Smooth muscle cell (in vitro differentiated cells): Measurements from ENCODE around the gene SNAP47. TPM values are rescaled to one million over a fixed set of nuclear protein-coding genes. Genes with fewer than 3 reads are reported as not detected.

Experiments used
- DNase-seq: peaks from one replicate; lab custom pipeline; 2025; ENCODE audit not compliant: unreplicated experiment; lab: John Stamatoyannopoulos, UW
- H2AFZ ChIP-seq: fragments of 200-600 bp; sonication (generic); 2 replicates; pipeline ENCODE4 v1.6.0; 2016; ENCODE audit warnings: antibody characterized with exemption, low read depth, mild to moderate bottlenecking
- H3F3A ChIP-seq: fragments of 200-600 bp; sonication (generic); 2 replicates; pipeline ENCODE4 v1.6.0; 2017; ENCODE audit warnings: antibody characterized with exemption, low read depth
- H3K27ac ChIP-seq: fragments of 200-600 bp; sonication (generic); 2 replicates; pipeline ENCODE4 v1.5.1; 2016; ENCODE audit warnings: low read depth, mild to moderate bottlenecking
- H3K27me3 ChIP-seq: fragments of 200-600 bp; sonication (generic); 2 replicates; pipeline ENCODE4 v1.6.1; 2016; ENCODE audit warnings: low read depth, mild to moderate bottlenecking
- H3K36me3 ChIP-seq: fragments of 200-600 bp; sonication (generic); 2 replicates; pipeline ENCODE4 v1.5.1; 2016; ENCODE audit warnings: low read depth
- H3K4me1 ChIP-seq: fragments of 200-600 bp; sonication (generic); 2 replicates; pipeline ENCODE4 v1.5.1; 2016; ENCODE audit warnings: low read depth
- H3K4me2 ChIP-seq: fragments of 200-600 bp; sonication (generic); 2 replicates; pipeline ENCODE4 v1.6.0; 2016; ENCODE audit warnings: mild to moderate bottlenecking
- H3K4me3 ChIP-seq: fragments of 200-600 bp; sonication (generic); 2 replicates; pipeline ENCODE4 v1.5.1; 2016; ENCODE audit warnings: mild to moderate bottlenecking
- H3K79me2 ChIP-seq: fragments of 200-600 bp; sonication (generic); 2 replicates; pipeline ENCODE4 v1.6.0; 2016; ENCODE audit warnings: low read depth, mild to moderate bottlenecking
- H3K9ac ChIP-seq: fragments of 200-600 bp; sonication (generic); 2 replicates; pipeline ENCODE4 v1.6.0; 2016; ENCODE audit warnings: low read depth
- H3K9me3 ChIP-seq: fragments of 200-600 bp; sonication (generic); replicated peaks from 2 replicates; pipeline ENCODE4 v1.5.1; 2016; ENCODE audit warnings: low read depth
- H4K20me1 ChIP-seq: fragments of 200-600 bp; sonication (generic); 2 replicates; pipeline ENCODE4 v1.6.0; 2016; ENCODE audit warnings: low read depth
- WGBS: methylation state at CpG from one replicate; pipeline ENCODE4 v1.1.7; 2016; ENCODE audit warnings: low lambda C conversion rate; 5-methylcytosine and 5-hydroxymethylcytosine counted together
- polyA plus RNA-seq: library from polyadenylated mRNA; unstranded; fragments of >200 nt; fragmentation: Nextera tagmentation; extraction: Ambion mirVana; gene quantifications from 2 replicates; pipeline ENCODE4 v1.2.1, GENCODE V29; 2016
- total RNA-seq: library from RNA; depleted of rRNA; stranded (reverse); fragments of >200 nt; gene quantifications from 2 replicates; pipeline ENCODE4 v1.2.3, GENCODE V29; 2014
- TF ChIP-seq, protein P1 (sequence below): fragments of 200-600 bp; sonication (generic); IDR thresholded peaks from 2 replicates; pipeline ENCODE4 v1.5.1; 2017; ENCODE audit warnings: borderline replicate concordance, mild to moderate bottlenecking, antibody characterized with exemption; ENCODE audit not compliant: insufficient read depth, poor library complexity, severe bottlenecking

The SNAP47 gene
- total and polyA plus RNA-seq, 2 experiments from 2014 or later: 26.2 to 42.4 TPM

DNA sequence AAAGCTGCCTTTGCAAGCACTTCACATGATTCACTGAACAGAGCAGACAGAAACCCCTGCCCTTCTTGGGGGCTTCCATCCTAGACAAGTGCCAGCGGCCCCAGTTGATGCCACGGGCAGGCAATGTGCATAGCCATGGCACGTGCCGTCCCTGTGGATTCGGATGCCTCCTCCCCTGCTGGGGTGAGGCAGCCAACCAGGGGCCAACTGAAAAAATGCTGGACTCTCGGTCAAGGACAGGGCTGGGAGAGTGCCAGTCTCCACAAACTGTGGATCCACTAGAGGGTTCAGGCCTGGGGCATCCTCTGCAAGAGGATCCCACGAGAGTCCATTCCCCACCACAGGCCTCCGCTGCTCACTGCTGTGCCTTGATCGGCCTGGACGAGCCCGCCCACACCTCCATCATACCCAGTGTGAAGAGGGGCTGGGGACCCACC is 4.0 kb upstream of the SNAP47 start:
- Histone ChIP-seq H3K79me2 (peaks cover 29% of the 10 kb centered on the region), H2AFZ (no peak overlapping the region), H3K9me3 (no peaks in the 10 kb centered on the region), H3K4me1 (peaks cover 19% of the 10 kb centered on the region), H3K36me3 (no peaks in the 10 kb centered on the region), H3K9ac (no peak overlapping the region), H3K27me3 (no peaks in the 10 kb centered on the region), H3F3A (peaks cover 7% of the 10 kb centered on the region), H4K20me1 (peaks cover 4% of the 10 kb centered on the region), H3K4me2 (no peak overlapping the region), H3K4me3 (no peak overlapping the region), H3K27ac (no peak overlapping the region)
- TF ChIP-seq, protein P1, sequence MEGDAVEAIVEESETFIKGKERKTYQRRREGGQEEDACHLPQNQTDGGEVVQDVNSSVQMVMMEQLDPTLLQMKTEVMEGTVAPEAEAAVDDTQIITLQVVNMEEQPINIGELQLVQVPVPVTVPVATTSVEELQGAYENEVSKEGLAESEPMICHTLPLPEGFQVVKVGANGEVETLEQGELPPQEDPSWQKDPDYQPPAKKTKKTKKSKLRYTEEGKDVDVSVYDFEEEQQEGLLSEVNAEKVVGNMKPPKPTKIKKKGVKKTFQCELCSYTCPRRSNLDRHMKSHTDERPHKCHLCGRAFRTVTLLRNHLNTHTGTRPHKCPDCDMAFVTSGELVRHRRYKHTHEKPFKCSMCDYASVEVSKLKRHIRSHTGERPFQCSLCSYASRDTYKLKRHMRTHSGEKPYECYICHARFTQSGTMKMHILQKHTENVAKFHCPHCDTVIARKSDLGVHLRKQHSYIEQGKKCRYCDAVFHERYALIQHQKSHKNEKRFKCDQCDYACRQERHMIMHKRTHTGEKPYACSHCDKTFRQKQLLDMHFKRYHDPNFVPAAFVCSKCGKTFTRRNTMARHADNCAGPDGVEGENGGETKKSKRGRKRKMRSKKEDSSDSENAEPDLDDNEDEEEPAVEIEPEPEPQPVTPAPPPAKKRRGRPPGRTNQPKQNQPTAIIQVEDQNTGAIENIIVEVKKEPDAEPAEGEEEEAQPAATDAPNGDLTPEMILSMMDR: no peak
- 93% methylated on average over 10 of the region's 11 CpGs for WGBS
- no peak for DNase-seq

DNA sequence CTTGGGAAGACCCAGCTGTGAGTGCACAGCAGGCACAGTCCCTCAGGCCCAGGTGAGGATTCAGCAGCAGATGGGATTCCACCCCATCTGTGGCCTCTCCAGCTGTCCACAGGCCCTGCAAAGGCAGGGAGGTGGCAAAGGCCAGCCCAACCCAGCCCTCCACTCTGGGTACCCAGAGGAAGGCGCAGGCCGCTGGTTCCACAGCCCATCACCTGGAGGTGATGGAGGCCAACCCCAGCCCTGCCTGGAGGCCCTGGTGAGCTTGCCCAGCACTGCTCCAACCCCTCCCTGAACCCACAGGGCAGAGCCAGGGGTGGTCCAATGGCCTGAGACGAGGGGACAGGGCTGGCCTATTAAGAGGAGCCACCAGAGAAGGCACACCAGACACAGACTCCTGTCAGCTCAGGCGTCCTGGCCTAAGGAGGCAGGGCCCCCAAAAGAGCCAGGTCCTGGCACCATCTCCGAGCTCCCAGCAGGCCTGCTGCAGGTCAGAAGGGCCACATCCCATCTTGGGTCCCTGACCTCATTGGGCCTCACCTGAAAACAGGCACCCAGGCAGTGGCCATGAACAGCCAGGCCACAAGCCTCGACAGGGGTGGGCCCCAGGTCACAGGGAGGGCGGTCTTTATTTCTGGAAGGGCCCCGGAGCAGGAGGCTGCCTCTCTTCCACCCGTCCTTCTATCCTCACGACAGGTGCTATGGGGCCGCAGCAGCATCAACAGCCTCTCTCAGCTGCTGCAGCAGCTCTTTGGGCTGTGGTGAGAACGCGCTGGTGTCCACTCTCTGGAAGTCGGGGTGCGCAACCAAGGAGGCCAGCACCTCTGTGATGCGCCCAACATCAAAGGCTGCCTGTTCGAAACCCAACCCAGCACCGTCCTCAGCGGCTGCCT is 3.3 kb upstream of the SNAP47 start:
- no peak overlapping the region for H3K27ac ChIP-seq
- H3K79me2 ChIP-seq: peaks cover 36% of the 10 kb centered on the region
- TF ChIP-seq, protein P1: no peak
- no peaks in the 10 kb centered on the region for H3K27me3 ChIP-seq
- no peaks in the 10 kb centered on the region for H3K9me3 ChIP-seq
- no peak overlapping the region for H3K4me3 ChIP-seq
- H4K20me1 ChIP-seq: peaks cover 4% of the 10 kb centered on the region
- H3K4me2 ChIP-seq: no peak overlapping the region
- no peak overlapping the region for H3K9ac ChIP-seq
- H3K36me3 ChIP-seq: no peaks in the 10 kb centered on the region
- DNase-seq: no peak
- no peak overlapping the region for H2AFZ ChIP-seq
- peaks cover 7% of the 10 kb centered on the region for H3F3A ChIP-seq
- 96% methylated on average over 19 of the region's 19 CpGs for WGBS
- peaks cover 19% of the 10 kb centered on the region for H3K4me1 ChIP-seq

DNA sequence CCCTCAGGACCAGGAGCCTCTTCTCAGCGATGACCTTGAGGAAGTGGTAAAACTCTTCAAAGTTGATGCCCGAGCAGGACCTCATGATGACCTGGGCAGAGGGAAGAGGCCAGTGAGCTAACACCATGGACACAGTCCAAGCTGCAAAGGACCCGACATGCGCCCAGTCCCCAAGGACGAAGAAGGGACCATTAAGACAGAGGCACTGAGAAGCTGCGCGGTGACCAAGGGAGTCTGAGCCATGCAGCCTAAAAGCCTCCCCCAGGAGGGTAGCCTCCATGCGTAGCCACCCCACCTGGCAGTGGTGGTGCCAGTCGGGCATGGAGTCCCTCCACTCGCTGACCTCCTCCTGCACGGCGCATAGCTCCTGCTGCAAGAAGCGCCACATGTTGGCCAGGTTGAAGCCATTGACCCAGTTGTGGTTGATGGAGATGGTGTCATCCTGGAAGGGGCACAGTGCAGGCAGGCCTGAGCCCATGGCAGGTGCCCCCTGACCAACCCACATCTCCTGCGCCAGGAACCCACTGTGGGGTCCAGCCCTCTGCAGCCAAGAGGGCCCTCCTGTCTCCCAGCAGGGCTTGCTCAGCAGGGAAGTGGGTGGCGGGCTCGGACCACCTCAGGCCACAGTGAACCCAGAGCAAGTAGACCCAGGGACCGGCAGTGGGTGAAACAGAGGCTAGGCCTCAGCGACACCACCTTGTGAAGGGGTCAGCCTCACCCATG is 2.5 kb upstream of the SNAP47 start:
- WGBS: 96% methylated on average over 18 of the region's 18 CpGs
- H3K4me2 ChIP-seq: no peak overlapping the region
- H3F3A ChIP-seq: peaks cover 7% of the 10 kb centered on the region
- no peak overlapping the region for H2AFZ ChIP-seq
- no peak overlapping the region for H3K4me3 ChIP-seq
- no peak for DNase-seq
- H3K4me1 ChIP-seq: peaks cover 18% of the 10 kb centered on the region
- no peak overlapping the region for H3K27ac ChIP-seq
- TF ChIP-seq, protein P1: no peak
- no peaks in the 10 kb centered on the region for H3K36me3 ChIP-seq
- H4K20me1 ChIP-seq: peaks cover 4% of the 10 kb centered on the region
- H3K9ac ChIP-seq: no peak overlapping the region
- H3K27me3 ChIP-seq: no peaks in the 10 kb centered on the region
- peaks cover 44% of the 10 kb centered on the region for H3K79me2 ChIP-seq
- H3K9me3 ChIP-seq: no peaks in the 10 kb centered on the region
